ENCODE measurements around the gene WWC2.

DNA sequence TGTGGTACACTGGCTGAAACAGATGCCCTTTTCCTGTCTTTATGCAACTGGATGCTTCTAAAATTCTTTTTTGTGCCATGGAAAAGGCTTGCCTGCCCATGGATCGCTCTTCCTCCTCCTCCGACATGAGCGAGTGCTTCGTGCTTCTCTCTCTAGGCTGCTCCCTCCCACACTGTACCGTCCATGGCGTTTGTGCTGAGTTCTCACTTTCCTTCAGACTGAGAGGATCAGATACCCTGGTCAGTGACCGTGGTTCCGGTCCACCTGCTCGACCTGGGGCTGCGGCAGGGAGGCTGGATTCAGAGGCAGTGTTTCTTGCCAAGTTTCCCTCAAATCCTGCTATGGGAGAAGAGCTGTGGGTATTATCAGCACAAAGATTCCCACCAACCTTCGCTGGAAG, 233.4 kb downstream of the WWC2 start:
- TF ChIP-seq POLR2A (IDR thresholded peaks at IDR 0.05; ENCODE audit: low read length) (no peak), GATA1 (IDR thresholded peaks at IDR 0.05; ENCODE audit: low read depth, low read length) (no peak)

Data from erythroblast (primary cell).